ENCODE measurements around the gene MAP1LC3B2. TPM values are rescaled to one million over a fixed set of nuclear protein-coding genes. Genes with fewer than 3 reads are reported as not detected.
A peak's percentile ranks its signal among the peaks of the same experiment; 100 is the strongest.

Gene MAP1LC3B2
- total RNA-seq, 2 experiments from 2014 or later, result 1.2 to 1.5 TPM

- CTCF ChIA-PET, result no interaction called here
- Mint-ChIP-seq H3K9me3 (no peaks in the 10 kb centered on the region), H3K36me3 (ENCODE audit: low read depth) (no peaks in the 10 kb centered on the region), H3K4me3 (no peak overlapping the region), H3K27me3 (ENCODE audit: low read depth) (no peaks in the 10 kb centered on the region), H3K27ac (no peak overlapping the region), H3K4me1 (ENCODE audit: low read depth) (peaks cover 13% of the 10 kb centered on the region)
- no peak for DNase-seq
- intact Hi-C loops (cut with micrococcal nuclease), result no loop called here
Observed at GRCh38 chr12:116539905-116540482, 19.2 kb upstream of the MAP1LC3B2 start.

GRCh38 chr12:116540622-116541152 is 18.5 kb upstream of the MAP1LC3B2 start:
- no peaks in the 10 kb centered on the region for H3K9me3 Mint-ChIP-seq
- no peak overlapping the region for H3K4me3 Mint-ChIP-seq
- no peaks in the 10 kb centered on the region for H3K36me3 Mint-ChIP-seq (ENCODE audit: low read depth)
- DNase-seq, result no peak
- CTCF ChIA-PET, result no interaction called here
- no peaks in the 10 kb centered on the region for H3K27me3 Mint-ChIP-seq (ENCODE audit: low read depth)
- H3K4me1 Mint-ChIP-seq (ENCODE audit: low read depth), result peaks cover 13% of the 10 kb centered on the region
- no peak overlapping the region for H3K27ac Mint-ChIP-seq
- intact Hi-C loops (cut with micrococcal nuclease), result no loop called here

GRCh38 chr12:116541547-116542344 is 17.4 kb upstream of the MAP1LC3B2 start:
- no peaks in the 10 kb centered on the region for H3K27me3 Mint-ChIP-seq (ENCODE audit: low read depth)
- H3K9me3 Mint-ChIP-seq, result no peaks in the 10 kb centered on the region
- H3K4me3 Mint-ChIP-seq, result no peak overlapping the region
- no peaks in the 10 kb centered on the region for H3K36me3 Mint-ChIP-seq (ENCODE audit: low read depth)
- CTCF ChIA-PET, result interaction anchor here (0.7 kb wide), 1 partner anchor 185 kb away, joined by 3 read pairs; no protein-coding TSS in a partner anchor
- intact Hi-C loops (cut with micrococcal nuclease), result no loop called here
- no peak for DNase-seq
- H3K27ac Mint-ChIP-seq, result no peak overlapping the region
- H3K4me1 Mint-ChIP-seq (ENCODE audit: low read depth), result peaks cover 13% of the 10 kb centered on the region

- Mint-ChIP-seq H3K4me3 (no peak overlapping the region), H3K27me3 (ENCODE audit: low read depth) (no peaks in the 10 kb centered on the region), H3K36me3 (ENCODE audit: low read depth) (no peaks in the 10 kb centered on the region), H3K27ac (no peak overlapping the region), H3K9me3 (no peaks in the 10 kb centered on the region), H3K4me1 (ENCODE audit: low read depth) (peaks cover 6% of the 10 kb centered on the region)
- no peak for DNase-seq
- intact Hi-C loops (cut with micrococcal nuclease), result no loop called here
- CTCF ChIA-PET, result no interaction called here
Observed at GRCh38 chr12:116542345-116542956, 16.7 kb upstream of the MAP1LC3B2 start.

GRCh38 chr12:116544656-116545055 is 14.5 kb upstream of the MAP1LC3B2 start:
- no peak for DNase-seq
- intact Hi-C loops (cut with micrococcal nuclease), result no loop called here
- H3K4me3 Mint-ChIP-seq, result no peak overlapping the region
- H3K27me3 Mint-ChIP-seq (ENCODE audit: low read depth), result no peaks in the 10 kb centered on the region
- CTCF ChIA-PET, result interaction anchor here (0.9 to 1.0 kb wide), 2 partner anchors 19 to 62 kb away, joined by 3 to 4 read pairs; no protein-coding TSS in a partner anchor
- H3K36me3 Mint-ChIP-seq (ENCODE audit: low read depth), result no peaks in the 10 kb centered on the region
- H3K9me3 Mint-ChIP-seq, result no peaks in the 10 kb centered on the region
- H3K27ac Mint-ChIP-seq, result no peak overlapping the region
- no peaks in the 10 kb centered on the region for H3K4me1 Mint-ChIP-seq (ENCODE audit: low read depth)

- H3K27me3 Mint-ChIP-seq (ENCODE audit: low read depth), result no peaks in the 10 kb centered on the region
- no peaks in the 10 kb centered on the region for H3K9me3 Mint-ChIP-seq
- DNase-seq, result no peak
- H3K36me3 Mint-ChIP-seq (ENCODE audit: low read depth), result no peaks in the 10 kb centered on the region
- no peak overlapping the region for H3K27ac Mint-ChIP-seq
- H3K4me3 Mint-ChIP-seq, result no peak overlapping the region
- no peaks in the 10 kb centered on the region for H3K4me1 Mint-ChIP-seq (ENCODE audit: low read depth)
- intact Hi-C loops (cut with micrococcal nuclease), result no loop called here
- CTCF ChIA-PET, result interaction anchor here (0.5 to 1.2 kb wide), 4 partner anchors 14 to 160 kb away, joined by 3 to 4 read pairs (median 4); no protein-coding TSS in a partner anchor
Observed at GRCh38 chr12:116545144-116545543, 14.0 kb upstream of the MAP1LC3B2 start.

- intact Hi-C loops (cut with micrococcal nuclease), result no loop called here
- DNase-seq, result no peak
- CTCF ChIA-PET, result interaction anchor here (0.5 to 1.2 kb wide), 2 partner anchors 13 to 161 kb away, joined by 3 to 4 read pairs; no protein-coding TSS in a partner anchor
- H3K9me3 Mint-ChIP-seq, result no peaks in the 10 kb centered on the region
- no peaks in the 10 kb centered on the region for H3K36me3 Mint-ChIP-seq (ENCODE audit: low read depth)
- no peak overlapping the region for H3K27ac Mint-ChIP-seq
- H3K27me3 Mint-ChIP-seq (ENCODE audit: low read depth), result no peaks in the 10 kb centered on the region
- no peaks in the 10 kb centered on the region for H3K4me1 Mint-ChIP-seq (ENCODE audit: low read depth)
- H3K4me3 Mint-ChIP-seq, result no peak overlapping the region
Observed at GRCh38 chr12:116545936-116546335, 13.2 kb upstream of the MAP1LC3B2 start.

- CTCF ChIA-PET, result no interaction called here
- Mint-ChIP-seq H3K27ac (no peak overlapping the region), H3K4me1 (ENCODE audit: low read depth) (no peaks in the 10 kb centered on the region), H3K36me3 (ENCODE audit: low read depth) (no peaks in the 10 kb centered on the region), H3K9me3 (no peaks in the 10 kb centered on the region), H3K27me3 (ENCODE audit: low read depth) (no peaks in the 10 kb centered on the region), H3K4me3 (no peak overlapping the region)
- intact Hi-C loops (cut with micrococcal nuclease), result no loop called here
- no peak for DNase-seq
Observed at GRCh38 chr12:116547955-116548501, 11.2 kb upstream of the MAP1LC3B2 start.

- H3K27me3 Mint-ChIP-seq (ENCODE audit: low read depth), result no peaks in the 10 kb centered on the region
- no peak overlapping the region for H3K4me3 Mint-ChIP-seq
- DNase-seq, result no peak
- CTCF ChIA-PET, result no interaction called here
- H3K9me3 Mint-ChIP-seq, result no peaks in the 10 kb centered on the region
- no peaks in the 10 kb centered on the region for H3K36me3 Mint-ChIP-seq (ENCODE audit: low read depth)
- intact Hi-C loops (cut with micrococcal nuclease), result no loop called here
- no peaks in the 10 kb centered on the region for H3K4me1 Mint-ChIP-seq (ENCODE audit: low read depth)
- H3K27ac Mint-ChIP-seq, result no peak overlapping the region
Observed at GRCh38 chr12:116549993-116550392, 9.2 kb upstream of the MAP1LC3B2 start.

GRCh38 chr12:116551151-116551550 is 8.0 kb upstream of the MAP1LC3B2 start:
- H3K9me3 Mint-ChIP-seq, result no peaks in the 10 kb centered on the region
- H3K4me3 Mint-ChIP-seq, result no peak overlapping the region
- no peak overlapping the region for H3K27ac Mint-ChIP-seq
- CTCF ChIA-PET, result no interaction called here
- no peaks in the 10 kb centered on the region for H3K36me3 Mint-ChIP-seq (ENCODE audit: low read depth)
- DNase-seq, result no peak
- no peaks in the 10 kb centered on the region for H3K27me3 Mint-ChIP-seq (ENCODE audit: low read depth)
- H3K4me1 Mint-ChIP-seq (ENCODE audit: low read depth), result no peaks in the 10 kb centered on the region
- intact Hi-C loops (cut with micrococcal nuclease), result no loop called here

- Mint-ChIP-seq H3K4me1 (ENCODE audit: low read depth) (no peaks in the 10 kb centered on the region), H3K36me3 (ENCODE audit: low read depth) (no peaks in the 10 kb centered on the region), H3K27me3 (ENCODE audit: low read depth) (no peaks in the 10 kb centered on the region), H3K4me3 (no peak overlapping the region), H3K9me3 (no peaks in the 10 kb centered on the region), H3K27ac (no peak overlapping the region)
- intact Hi-C loops (cut with micrococcal nuclease), result no loop called here
- CTCF ChIA-PET, result no interaction called here
- no peak for DNase-seq
Observed at GRCh38 chr12:116551619-116551951, 7.6 kb upstream of the MAP1LC3B2 start.

GRCh38 chr12:116551952-116552772 is 7.0 kb upstream of the MAP1LC3B2 start:
- Mint-ChIP-seq H3K27ac (no peak overlapping the region), H3K4me3 (no peak overlapping the region), H3K36me3 (ENCODE audit: low read depth) (no peaks in the 10 kb centered on the region), H3K9me3 (no peaks in the 10 kb centered on the region), H3K4me1 (ENCODE audit: low read depth) (no peaks in the 10 kb centered on the region), H3K27me3 (ENCODE audit: low read depth) (no peaks in the 10 kb centered on the region)
- CTCF ChIA-PET, result no interaction called here
- DNase-seq, result peak; percentile 17
- intact Hi-C loops (cut with micrococcal nuclease), result no loop called here

All from activated naive CD4-positive, alpha-beta T cell treated with anti-CD3 and anti-CD28 coated beads for 36 hours (primary cell).